HepG2 (cell line): ENCODE results near the gene ASPRV1. TPM values are rescaled to one million over a fixed set of nuclear protein-coding genes. Genes with fewer than 3 reads are reported as not detected.

Experiments
- AHR ChIP-seq: IDR thresholded peaks from 2 replicates; pipeline ENCODE4 v1.6.1; 2018; ENCODE audit warnings: missing genetic modification reagents, missing compliant biosample characterization
- GATAD1 ChIP-seq: IDR thresholded peaks from 2 replicates; pipeline ENCODE4 v1.6.1; 2016; ENCODE audit warnings: missing genetic modification reagents, missing compliant biosample characterization
- GATAD2A ChIP-seq: IDR thresholded peaks from 2 replicates; pipeline ENCODE4 v1.6.1; 2016
- IKZF1 ChIP-seq: fragments of 450-650 bp; IDR thresholded peaks from 2 replicates; pipeline ENCODE4 v1.7.1; 2016
- JUND ChIP-seq: sonication (generic); formaldehyde crosslinking; IDR thresholded peaks from 2 replicates; pipeline ENCODE4 v1.8.0; 2022; ENCODE audit warnings: mild to moderate bottlenecking, missing genetic modification reagents
- KLF15 ChIP-seq: sonication (generic); formaldehyde crosslinking; IDR thresholded peaks from 2 replicates; pipeline ENCODE4 v1.8.1; 2023; ENCODE audit warnings: borderline replicate concordance, mild to moderate bottlenecking, inconsistent platforms, missing genetic modification reagents, mixed read lengths
- PHF8 ChIP-seq: sonication (generic); formaldehyde crosslinking; IDR thresholded peaks from 2 replicates; pipeline ENCODE4 v1.5.0; 2020; ENCODE audit warnings: missing genetic modification reagents
- RARA ChIP-seq: IDR thresholded peaks from 2 replicates; pipeline ENCODE4 v1.6.1; 2016; ENCODE audit warnings: missing genetic modification reagents, missing compliant biosample characterization
- SIX1 ChIP-seq: sonication (generic); formaldehyde crosslinking; IDR thresholded peaks from 2 replicates; pipeline ENCODE4 v1.4.0; 2020; ENCODE audit warnings: missing genetic modification reagents, borderline replicate concordance
- SOX13 ChIP-seq, 3 experiments: fragments of 450-650 bp in 1 of 3; sonication (generic) in 1 of 3; formaldehyde crosslinking in 1 of 3; IDR thresholded peaks in 2 of 3; conservative IDR thresholded peaks in 1 of 3; 2 replicates each; pipeline versions ENCODE4 v1.5.0 to v1.6.1; 2016 to 2020; ENCODE audit warnings: antibody characterized with exemption in 1 of 3, mild to moderate bottlenecking in 1 of 3, missing compliant biosample characterization in 1 of 3, missing genetic modification reagents in 1 of 3, moderate library complexity in 1 of 3
- TCF12 ChIP-seq, 2 experiments: fragments of 450-650 bp in 1 of 2; sonication (generic) in 1 of 2; formaldehyde crosslinking in 1 of 2; IDR thresholded peaks; 2 replicates each; pipeline versions ENCODE4 v1.6.1 to v1.8.0; 2017 to 2022; ENCODE audit warnings: antibody characterized with exemption in 1 of 2, mild to moderate bottlenecking in 1 of 2, missing genetic modification reagents in 1 of 2, moderate library complexity in 1 of 2
- ZBTB21 ChIP-seq: sonication (generic); formaldehyde crosslinking; IDR thresholded peaks from 2 replicates; pipeline ENCODE4 v1.4.0; 2020; ENCODE audit warnings: missing genetic modification reagents
- ZNF275 ChIP-seq: sonication (generic); formaldehyde crosslinking; IDR thresholded peaks from 2 replicates; pipeline ENCODE4 v1.8.0; 2022; ENCODE audit warnings: missing genetic modification reagents, mild to moderate bottlenecking, inconsistent platforms, borderline replicate concordance
- ZNF432 ChIP-seq: sonication (generic); formaldehyde crosslinking; IDR thresholded peaks from 2 replicates; pipeline ENCODE4 v1.5.0; 2020; ENCODE audit warnings: missing genetic modification reagents, mild to moderate bottlenecking, borderline replicate concordance
- ZNF567 ChIP-seq: sonication (generic); formaldehyde crosslinking; IDR thresholded peaks from 2 replicates; pipeline ENCODE4 v1.8.1; 2023; ENCODE audit warnings: mild to moderate bottlenecking, missing genetic modification reagents, borderline replicate concordance
- ZNF644 ChIP-seq: IDR thresholded peaks from 2 replicates; pipeline ENCODE4 v1.6.1; 2016; ENCODE audit warnings: low read depth
- ZNF780A ChIP-seq: sonication (generic); formaldehyde crosslinking; IDR thresholded peaks from 2 replicates; pipeline ENCODE4 v1.8.0; 2022; ENCODE audit warnings: mild to moderate bottlenecking, missing genetic modification reagents, moderate library complexity
- polyA plus RNA-seq, 8 experiments: library from polyadenylated mRNA; depleted of rRNA in 3 of 8; stranded (reverse) in 7 of 8; unstranded in 1 of 8; fragments of >200 nt; fragmentation: Illumina TruSeq in 4 of 8; extraction: Trizol in 4 of 8; gene quantifications; 2 replicates each; pipeline versions ENCODE4 v1.2.1 to v1.2.3, GENCODE V29; 2011 to 2016; ENCODE audit warnings: low read depth in 4 of 8, missing spikeins in 1 of 8, mixed read lengths in 1 of 8; ENCODE audit not compliant: insufficient read depth in 1 of 8
- total RNA-seq, 5 experiments: library from RNA; depleted of rRNA; stranded (reverse); fragments of >200 nt; fragmentation: Illumina TruSeq; extraction: Trizol; gene quantifications; 2 replicates each; pipeline ENCODE4 v1.2.3, GENCODE V29; 2016; ENCODE audit warnings: low read depth in 1 of 5
- TF ChIP-seq, protein P1 (sequence below): IDR thresholded peaks from 2 replicates; pipeline ENCODE4 v1.6.1; 2012; ENCODE audit warnings: low read depth, low read length, improper control_type of control experiment
- TF ChIP-seq, protein P2 (sequence below): IDR thresholded peaks from 2 replicates; pipeline ENCODE4 v1.6.1; 2016; ENCODE audit warnings: low read depth, missing genetic modification reagents, missing compliant biosample characterization

Gene ASPRV1
- total and polyA plus RNA-seq, 2 of the 13 experiments (the other 11 are each of a cell fraction or from before 2014, with no cell fraction given) = 0.40 to 0.48 TPM

GRCh38 chr2:69926849-69927515, 34.4 kb downstream of the ASPRV1 start (continued):
- no peak for TF ChIP-seq ZNF567
- TF ChIP-seq TCF12 (IDR thresholded peaks at IDR 0.05) = no peak
- TF ChIP-seq TCF12 (CRISPR knock-in tag; IDR thresholded peaks at IDR 0.05) = no peak
- TF ChIP-seq ZNF275 (CRISPR knock-in tag) = no peak
- TF ChIP-seq SOX13 (IDR thresholded peaks at IDR 0.05) = peak; percentile 81; the same call in 1 of the 2 replicates
- peak in 1 of 2 experiments; percentile 95; a peak in 2 of 4 replicates for TF ChIP-seq SOX13 (CRISPR knock-in tag; conservative IDR thresholded peaks at IDR 0.05 in 1 of 2, IDR thresholded peaks at IDR 0.05 in 1 of 2)
- TF ChIP-seq, protein P1, sequence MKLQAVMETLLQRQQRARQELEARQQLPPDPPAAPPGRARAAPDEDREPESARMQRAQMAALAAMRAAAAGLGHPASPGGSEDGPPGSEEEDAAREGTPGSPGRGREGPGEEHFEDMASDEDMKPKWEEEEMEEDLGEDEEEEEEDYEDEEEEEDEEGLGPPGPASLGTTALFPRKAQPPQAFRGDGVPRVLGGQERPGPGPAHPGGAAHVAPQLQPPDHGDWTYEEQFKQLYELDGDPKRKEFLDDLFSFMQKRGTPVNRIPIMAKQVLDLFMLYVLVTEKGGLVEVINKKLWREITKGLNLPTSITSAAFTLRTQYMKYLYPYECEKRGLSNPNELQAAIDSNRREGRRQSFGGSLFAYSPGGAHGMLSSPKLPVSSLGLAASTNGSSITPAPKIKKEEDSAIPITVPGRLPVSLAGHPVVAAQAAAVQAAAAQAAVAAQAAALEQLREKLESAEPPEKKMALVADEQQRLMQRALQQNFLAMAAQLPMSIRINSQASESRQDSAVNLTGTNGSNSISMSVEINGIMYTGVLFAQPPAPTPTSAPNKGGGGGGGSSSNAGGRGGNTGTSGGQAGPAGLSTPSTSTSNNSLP = peak; percentile 89
- TF ChIP-seq AHR = no peak
- 0 out of 2 replicates have a peak, but pooled peaks have one; percentile 28 for TF ChIP-seq SIX1 (CRISPR knock-in tag)
- peak; percentile 65 for TF ChIP-seq RARA
- TF ChIP-seq IKZF1 = no peak
- TF ChIP-seq PHF8 (CRISPR knock-in tag) = no peak
- peak; percentile 98 for TF ChIP-seq GATAD2A
- TF ChIP-seq KLF15 (CRISPR knock-in tag) = no peak
- no peak for TF ChIP-seq ZNF432
- no peak for TF ChIP-seq ZNF780A (CRISPR knock-in tag)
- TF ChIP-seq JUND = peak; percentile 45; the same call in 1 of the 2 replicates
- TF ChIP-seq ZBTB21 (CRISPR knock-in tag) = 0 out of 2 replicates have a peak, but pooled peaks have one; percentile 57
- TF ChIP-seq, protein P2, sequence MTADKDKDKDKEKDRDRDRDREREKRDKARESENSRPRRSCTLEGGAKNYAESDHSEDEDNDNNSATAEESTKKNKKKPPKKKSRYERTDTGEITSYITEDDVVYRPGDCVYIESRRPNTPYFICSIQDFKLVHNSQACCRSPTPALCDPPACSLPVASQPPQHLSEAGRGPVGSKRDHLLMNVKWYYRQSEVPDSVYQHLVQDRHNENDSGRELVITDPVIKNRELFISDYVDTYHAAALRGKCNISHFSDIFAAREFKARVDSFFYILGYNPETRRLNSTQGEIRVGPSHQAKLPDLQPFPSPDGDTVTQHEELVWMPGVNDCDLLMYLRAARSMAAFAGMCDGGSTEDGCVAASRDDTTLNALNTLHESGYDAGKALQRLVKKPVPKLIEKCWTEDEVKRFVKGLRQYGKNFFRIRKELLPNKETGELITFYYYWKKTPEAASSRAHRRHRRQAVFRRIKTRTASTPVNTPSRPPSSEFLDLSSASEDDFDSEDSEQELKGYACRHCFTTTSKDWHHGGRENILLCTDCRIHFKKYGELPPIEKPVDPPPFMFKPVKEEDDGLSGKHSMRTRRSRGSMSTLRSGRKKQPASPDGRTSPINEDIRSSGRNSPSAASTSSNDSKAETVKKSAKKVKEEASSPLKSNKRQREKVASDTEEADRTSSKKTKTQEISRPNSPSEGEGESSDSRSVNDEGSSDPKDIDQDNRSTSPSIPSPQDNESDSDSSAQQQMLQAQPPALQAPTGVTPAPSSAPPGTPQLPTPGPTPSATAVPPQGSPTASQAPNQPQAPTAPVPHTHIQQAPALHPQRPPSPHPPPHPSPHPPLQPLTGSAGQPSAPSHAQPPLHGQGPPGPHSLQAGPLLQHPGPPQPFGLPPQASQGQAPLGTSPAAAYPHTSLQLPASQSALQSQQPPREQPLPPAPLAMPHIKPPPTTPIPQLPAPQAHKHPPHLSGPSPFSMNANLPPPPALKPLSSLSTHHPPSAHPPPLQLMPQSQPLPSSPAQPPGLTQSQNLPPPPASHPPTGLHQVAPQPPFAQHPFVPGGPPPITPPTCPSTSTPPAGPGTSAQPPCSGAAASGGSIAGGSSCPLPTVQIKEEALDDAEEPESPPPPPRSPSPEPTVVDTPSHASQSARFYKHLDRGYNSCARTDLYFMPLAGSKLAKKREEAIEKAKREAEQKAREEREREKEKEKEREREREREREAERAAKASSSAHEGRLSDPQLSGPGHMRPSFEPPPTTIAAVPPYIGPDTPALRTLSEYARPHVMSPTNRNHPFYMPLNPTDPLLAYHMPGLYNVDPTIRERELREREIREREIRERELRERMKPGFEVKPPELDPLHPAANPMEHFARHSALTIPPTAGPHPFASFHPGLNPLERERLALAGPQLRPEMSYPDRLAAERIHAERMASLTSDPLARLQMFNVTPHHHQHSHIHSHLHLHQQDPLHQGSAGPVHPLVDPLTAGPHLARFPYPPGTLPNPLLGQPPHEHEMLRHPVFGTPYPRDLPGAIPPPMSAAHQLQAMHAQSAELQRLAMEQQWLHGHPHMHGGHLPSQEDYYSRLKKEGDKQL = no peak
- TF ChIP-seq GATAD1 (CRISPR knock-in tag) = 0 out of 2 replicates have a peak, but pooled peaks have one; percentile 34
- peak; percentile 83 for TF ChIP-seq ZNF644 (CRISPR knock-in tag)
